WTC11 (cell line): ENCODE results near the gene ABR. TPM values are rescaled to one million over a fixed set of nuclear protein-coding genes. Genes with fewer than 3 reads are reported as not detected.

Experiments
- ATAC-seq: fragments of 200-7000 bp; cut with Tn5 transposase; 2 replicates; pipeline ENCODE4 v1.10.0; 2021; ENCODE audit warnings: mild to moderate bottlenecking, moderate library complexity
- CTCF ChIA-PET: fragments of 300-600 bp; sonication (Branson Sonifier 250); formaldehyde crosslinking; loops from one replicate; lab custom pipeline; 2021; ENCODE audit warnings: antibody characterized with exemption; lab: Charles Lee
- POLR2A ChIA-PET: fragments of 350-600 bp; sonication (Branson Sonifier 250); formaldehyde crosslinking; loops from one replicate; lab custom pipeline; 2021; ENCODE audit warnings: antibody characterized with exemption; lab: Charles Lee
- DNase-seq: peaks from one replicate; pipeline ENCODE4 v3.0.0; 2021; ENCODE audit warnings: low spot score
- H3K27ac Mint-ChIP-seq: 2 replicates; pipeline ENCODE4 v1.8.0; 2021; ENCODE audit warnings: mixed read lengths
- H3K27me3 Mint-ChIP-seq: 2 replicates; pipeline ENCODE4 v1.8.0; 2021; ENCODE audit warnings: low read depth, mild to moderate bottlenecking, moderate library complexity, mixed read lengths
- H3K36me3 Mint-ChIP-seq: 2 replicates; pipeline ENCODE4 v1.8.0; 2021; ENCODE audit warnings: mixed read lengths
- H3K4me1 Mint-ChIP-seq: 2 replicates; pipeline ENCODE4 v1.8.0; 2022; ENCODE audit warnings: mixed read lengths
- H3K4me3 Mint-ChIP-seq: 2 replicates; pipeline ENCODE4 v1.8.0; 2021; ENCODE audit warnings: mild to moderate bottlenecking, moderate library complexity, mixed read lengths
- H3K9me3 Mint-ChIP-seq: 2 replicates; pipeline ENCODE4 v1.8.0; 2021; ENCODE audit warnings: mixed read lengths
- CREB1 ChIP-seq: sonication (generic); formaldehyde crosslinking; IDR thresholded peaks from 2 replicates; pipeline ENCODE4 v1.8.0; 2023; ENCODE audit warnings: mild to moderate bottlenecking, missing genetic modification reagents
- EMX1 ChIP-seq: fragments of 250-450 bp; sonication (Bioruptor Pico); IDR thresholded peaks from 2 replicates; pipeline ENCODE4 v1.8.0; 2021; ENCODE audit warnings: mild to moderate bottlenecking
- ESRRA ChIP-seq: sonication (generic); formaldehyde crosslinking; IDR thresholded peaks from 2 replicates; pipeline ENCODE4 v1.8.1; 2022; ENCODE audit warnings: mild to moderate bottlenecking, missing genetic modification reagents, borderline replicate concordance
- MLX ChIP-seq: sonication (generic); formaldehyde crosslinking; IDR thresholded peaks from 2 replicates; pipeline ENCODE4 v1.8.1; 2023; ENCODE audit warnings: mild to moderate bottlenecking, missing genetic modification reagents, moderate library complexity
- MXD4 ChIP-seq: fragments of 250-450 bp; sonication (Bioruptor Pico); IDR thresholded peaks from 2 replicates; pipeline ENCODE4 v1.8.0; 2021; ENCODE audit warnings: mild to moderate bottlenecking, moderate library complexity, borderline replicate concordance
- NFATC4 ChIP-seq: fragments of 250-450 bp; sonication (Bioruptor Pico); IDR thresholded peaks from 2 replicates; pipeline ENCODE4 v1.9.0; 2021; ENCODE audit warnings: mild to moderate bottlenecking
- NFE2L1 ChIP-seq: sonication (generic); formaldehyde crosslinking; IDR thresholded peaks from 2 replicates; pipeline ENCODE4 v1.8.1; 2023; ENCODE audit warnings: missing genetic modification reagents
- PREB ChIP-seq: sonication (generic); formaldehyde crosslinking; IDR thresholded peaks from 2 replicates; pipeline ENCODE4 v1.8.1; 2022; ENCODE audit warnings: mild to moderate bottlenecking, missing genetic modification reagents, moderate library complexity, borderline replicate concordance
- SOX15 ChIP-seq: fragments of 250-450 bp; sonication (Bioruptor Pico); IDR thresholded peaks from 2 replicates; pipeline ENCODE4 v1.9.0; 2021; ENCODE audit warnings: mild to moderate bottlenecking
- TCF7 ChIP-seq: sonication (generic); formaldehyde crosslinking; IDR thresholded peaks from 2 replicates; pipeline ENCODE4 v1.8.0; 2022; ENCODE audit warnings: mild to moderate bottlenecking, low read depth, missing genetic modification reagents, moderate library complexity
- ZNF138 ChIP-seq: sonication (generic); formaldehyde crosslinking; conservative IDR thresholded peaks from 2 replicates; pipeline ENCODE4 v1.8.1; 2022; ENCODE audit warnings: mild to moderate bottlenecking, moderate library complexity, missing genetic modification reagents
- ZNF317 ChIP-seq: sonication (generic); formaldehyde crosslinking; IDR thresholded peaks from 2 replicates; pipeline ENCODE4 v1.8.1; 2023; ENCODE audit warnings: low read depth, mild to moderate bottlenecking, moderate library complexity, missing genetic modification reagents, borderline replicate concordance
- total RNA-seq: library from RNA; stranded (reverse); gene quantifications from 3 replicates; pipeline ENCODE4 v1.2.3, GENCODE V29; 2021
- TF ChIP-seq, protein P1 (sequence below): sonication (generic); formaldehyde crosslinking; IDR thresholded peaks from 2 replicates; pipeline ENCODE4 v1.8.1; 2022; ENCODE audit warnings: mild to moderate bottlenecking, moderate library complexity, missing genetic modification reagents
- TF ChIP-seq, protein P2 (sequence below): fragments of 200-600 bp; IDR thresholded peaks from 2 replicates; pipeline ENCODE4 v1.8.0; 2022; ENCODE audit warnings: antibody characterized with exemption
- TF ChIP-seq, protein P3 (sequence below): sonication (generic); formaldehyde crosslinking; IDR thresholded peaks from 2 replicates; pipeline ENCODE4 v1.8.1; 2023; ENCODE audit warnings: mild to moderate bottlenecking, missing genetic modification reagents
- TF ChIP-seq, protein P4 (sequence below): sonication (generic); formaldehyde crosslinking; IDR thresholded peaks from 2 replicates; pipeline ENCODE4 v1.8.0; 2023; ENCODE audit warnings: missing genetic modification reagents, mild to moderate bottlenecking, borderline replicate concordance

The ABR gene
- total RNA-seq, 1 experiment from 2014 or later: 38.0 TPM

DNA sequence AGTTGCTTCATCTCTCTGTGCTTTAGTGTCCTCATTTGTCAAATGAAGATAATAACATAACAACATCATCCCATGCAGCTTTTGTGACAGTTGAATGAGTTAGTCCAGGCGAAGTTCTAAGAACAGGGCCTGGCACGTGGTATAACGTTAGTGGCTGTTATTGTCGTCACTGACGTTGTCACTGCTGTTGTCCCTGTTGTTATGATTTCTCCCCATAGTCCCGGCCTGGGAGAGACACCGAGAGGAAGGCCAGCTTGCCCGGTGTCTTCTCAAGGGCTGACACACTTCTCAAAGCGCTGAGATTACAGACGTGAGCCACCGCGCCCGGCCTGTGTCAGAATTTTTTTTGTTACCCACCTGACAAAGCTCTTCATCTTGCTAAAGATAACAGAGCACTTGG, 29.9 kb downstream of the ABR start (continued):
- TF ChIP-seq, protein P1, sequence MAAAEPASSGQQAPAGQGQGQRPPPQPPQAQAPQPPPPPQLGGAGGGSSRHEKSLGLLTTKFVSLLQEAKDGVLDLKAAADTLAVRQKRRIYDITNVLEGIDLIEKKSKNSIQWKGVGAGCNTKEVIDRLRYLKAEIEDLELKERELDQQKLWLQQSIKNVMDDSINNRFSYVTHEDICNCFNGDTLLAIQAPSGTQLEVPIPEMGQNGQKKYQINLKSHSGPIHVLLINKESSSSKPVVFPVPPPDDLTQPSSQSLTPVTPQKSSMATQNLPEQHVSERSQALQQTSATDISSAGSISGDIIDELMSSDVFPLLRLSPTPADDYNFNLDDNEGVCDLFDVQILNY (CRISPR knock-in tag): no peak
- TF ChIP-seq TCF7 (CRISPR knock-in tag) (no peak), ZNF138 (CRISPR knock-in tag) (no peak)
- TF ChIP-seq, all 79 proteins: peak for 0

GRCh38 chr17:1147664-1148063, 32.1 kb downstream of the ABR start:
- CTCF ChIA-PET: interaction anchor here (0.6 to 9.7 kb wide), 24 partner anchors 9 to 254 kb away, joined by 3 to 134 read pairs (median 6); no protein-coding TSS in a partner anchor
- TF ChIP-seq CREB1: no peak
- no peak for TF ChIP-seq SOX15 (CRISPR knock-in tag)
- TF ChIP-seq NFE2L1: no peak
- no peak for TF ChIP-seq ESRRA (CRISPR knock-in tag)
- TF ChIP-seq PREB (CRISPR knock-in tag): no peak
- TF ChIP-seq, protein P2, sequence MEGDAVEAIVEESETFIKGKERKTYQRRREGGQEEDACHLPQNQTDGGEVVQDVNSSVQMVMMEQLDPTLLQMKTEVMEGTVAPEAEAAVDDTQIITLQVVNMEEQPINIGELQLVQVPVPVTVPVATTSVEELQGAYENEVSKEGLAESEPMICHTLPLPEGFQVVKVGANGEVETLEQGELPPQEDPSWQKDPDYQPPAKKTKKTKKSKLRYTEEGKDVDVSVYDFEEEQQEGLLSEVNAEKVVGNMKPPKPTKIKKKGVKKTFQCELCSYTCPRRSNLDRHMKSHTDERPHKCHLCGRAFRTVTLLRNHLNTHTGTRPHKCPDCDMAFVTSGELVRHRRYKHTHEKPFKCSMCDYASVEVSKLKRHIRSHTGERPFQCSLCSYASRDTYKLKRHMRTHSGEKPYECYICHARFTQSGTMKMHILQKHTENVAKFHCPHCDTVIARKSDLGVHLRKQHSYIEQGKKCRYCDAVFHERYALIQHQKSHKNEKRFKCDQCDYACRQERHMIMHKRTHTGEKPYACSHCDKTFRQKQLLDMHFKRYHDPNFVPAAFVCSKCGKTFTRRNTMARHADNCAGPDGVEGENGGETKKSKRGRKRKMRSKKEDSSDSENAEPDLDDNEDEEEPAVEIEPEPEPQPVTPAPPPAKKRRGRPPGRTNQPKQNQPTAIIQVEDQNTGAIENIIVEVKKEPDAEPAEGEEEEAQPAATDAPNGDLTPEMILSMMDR: 0 out of 2 replicates have a peak, but pooled peaks have one; percentile 27
- TF ChIP-seq, all 79 proteins: peak for 1
- Mint-ChIP-seq H3K36me3 (no peaks in the 10 kb centered on the region; the same call in 1 of the 2 replicates), H3K4me1 (peaks cover 2% of the 10 kb centered on the region; the same call in 1 of the 2 replicates), H3K9me3 (no peaks in the 10 kb centered on the region), H3K27me3 (no peaks in the 10 kb centered on the region), H3K4me3 (no peak overlapping the region), H3K27ac (no peak overlapping the region; the same call in 1 of the 2 replicates)
- POLR2A ChIA-PET: no interaction called here
- ATAC-seq (peak; percentile 91), DNase-seq (peak; percentile 83)

GRCh38 chr17:1146561-1147265, 33.1 kb downstream of the ABR start:
- Mint-ChIP-seq H3K27ac (peak overlapping the region; percentile 20; the same call in 1 of the 2 replicates), H3K4me1 (peaks cover 2% of the 10 kb centered on the region; the same call in 1 of the 2 replicates)

More at GRCh38 chr17:1146561-1147265, 33.1 kb downstream of the ABR start:
- no peak for ATAC-seq
- TF ChIP-seq EMX1 (CRISPR knock-in tag): no peak
- no peak for TF ChIP-seq MLX (CRISPR knock-in tag)
- TF ChIP-seq ZNF317 (CRISPR knock-in tag): no peak
- TF ChIP-seq, protein P3, sequence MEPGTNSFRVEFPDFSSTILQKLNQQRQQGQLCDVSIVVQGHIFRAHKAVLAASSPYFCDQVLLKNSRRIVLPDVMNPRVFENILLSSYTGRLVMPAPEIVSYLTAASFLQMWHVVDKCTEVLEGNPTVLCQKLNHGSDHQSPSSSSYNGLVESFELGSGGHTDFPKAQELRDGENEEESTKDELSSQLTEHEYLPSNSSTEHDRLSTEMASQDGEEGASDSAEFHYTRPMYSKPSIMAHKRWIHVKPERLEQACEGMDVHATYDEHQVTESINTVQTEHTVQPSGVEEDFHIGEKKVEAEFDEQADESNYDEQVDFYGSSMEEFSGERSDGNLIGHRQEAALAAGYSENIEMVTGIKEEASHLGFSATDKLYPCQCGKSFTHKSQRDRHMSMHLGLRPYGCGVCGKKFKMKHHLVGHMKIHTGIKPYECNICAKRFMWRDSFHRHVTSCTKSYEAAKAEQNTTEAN (CRISPR knock-in tag): no peak
- TF ChIP-seq NFATC4 (CRISPR knock-in tag): no peak
- TF ChIP-seq MXD4 (CRISPR knock-in tag): no peak
- TF ChIP-seq, protein P4, sequence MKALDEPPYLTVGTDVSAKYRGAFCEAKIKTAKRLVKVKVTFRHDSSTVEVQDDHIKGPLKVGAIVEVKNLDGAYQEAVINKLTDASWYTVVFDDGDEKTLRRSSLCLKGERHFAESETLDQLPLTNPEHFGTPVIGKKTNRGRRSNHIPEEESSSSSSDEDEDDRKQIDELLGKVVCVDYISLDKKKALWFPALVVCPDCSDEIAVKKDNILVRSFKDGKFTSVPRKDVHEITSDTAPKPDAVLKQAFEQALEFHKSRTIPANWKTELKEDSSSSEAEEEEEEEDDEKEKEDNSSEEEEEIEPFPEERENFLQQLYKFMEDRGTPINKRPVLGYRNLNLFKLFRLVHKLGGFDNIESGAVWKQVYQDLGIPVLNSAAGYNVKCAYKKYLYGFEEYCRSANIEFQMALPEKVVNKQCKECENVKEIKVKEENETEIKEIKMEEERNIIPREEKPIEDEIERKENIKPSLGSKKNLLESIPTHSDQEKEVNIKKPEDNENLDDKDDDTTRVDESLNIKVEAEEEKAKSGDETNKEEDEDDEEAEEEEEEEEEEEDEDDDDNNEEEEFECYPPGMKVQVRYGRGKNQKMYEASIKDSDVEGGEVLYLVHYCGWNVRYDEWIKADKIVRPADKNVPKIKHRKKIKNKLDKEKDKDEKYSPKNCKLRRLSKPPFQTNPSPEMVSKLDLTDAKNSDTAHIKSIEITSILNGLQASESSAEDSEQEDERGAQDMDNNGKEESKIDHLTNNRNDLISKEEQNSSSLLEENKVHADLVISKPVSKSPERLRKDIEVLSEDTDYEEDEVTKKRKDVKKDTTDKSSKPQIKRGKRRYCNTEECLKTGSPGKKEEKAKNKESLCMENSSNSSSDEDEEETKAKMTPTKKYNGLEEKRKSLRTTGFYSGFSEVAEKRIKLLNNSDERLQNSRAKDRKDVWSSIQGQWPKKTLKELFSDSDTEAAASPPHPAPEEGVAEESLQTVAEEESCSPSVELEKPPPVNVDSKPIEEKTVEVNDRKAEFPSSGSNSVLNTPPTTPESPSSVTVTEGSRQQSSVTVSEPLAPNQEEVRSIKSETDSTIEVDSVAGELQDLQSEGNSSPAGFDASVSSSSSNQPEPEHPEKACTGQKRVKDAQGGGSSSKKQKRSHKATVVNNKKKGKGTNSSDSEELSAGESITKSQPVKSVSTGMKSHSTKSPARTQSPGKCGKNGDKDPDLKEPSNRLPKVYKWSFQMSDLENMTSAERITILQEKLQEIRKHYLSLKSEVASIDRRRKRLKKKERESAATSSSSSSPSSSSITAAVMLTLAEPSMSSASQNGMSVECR: 0 out of 2 replicates have a peak, but pooled peaks have one; percentile 31
- Mint-ChIP-seq H3K27me3 (no peaks in the 10 kb centered on the region), H3K4me3 (no peak overlapping the region), H3K36me3 (no peaks in the 10 kb centered on the region; the same call in 1 of the 2 replicates), H3K9me3 (no peaks in the 10 kb centered on the region)
- POLR2A ChIA-PET: no interaction called here
- CTCF ChIA-PET: interaction anchor here (0.6 to 9.7 kb wide), 15 partner anchors 9 to 255 kb away, joined by 3 to 134 read pairs (median 6); no protein-coding TSS in a partner anchor
- no peak for DNase-seq
